AG09309 (cell line): Measurements from ENCODE around the gene FHOD3.

Source experiments
- DNase-seq: peaks from one replicate; pipeline ENCODE4 v3.0.0-alpha.2; 2010; ENCODE audit warnings: low read depth
- H3K4me3 ChIP-seq: 2 replicates; pipeline ENCODE4 v1.5.1; 2011; ENCODE audit warnings: mild to moderate bottlenecking, low read depth, low read length, moderate library complexity; ENCODE audit not compliant: control insufficient read depth
- TF ChIP-seq, protein P1 (sequence below): IDR thresholded peaks from 2 replicates; pipeline ENCODE4 v1.5.1; 2011; ENCODE audit warnings: mild to moderate bottlenecking, low read depth, low read length, inconsistent platforms; ENCODE audit not compliant: insufficient read depth, control insufficient read depth; ENCODE audit errors: missing control alignments

The FHOD3 gene

DNA sequence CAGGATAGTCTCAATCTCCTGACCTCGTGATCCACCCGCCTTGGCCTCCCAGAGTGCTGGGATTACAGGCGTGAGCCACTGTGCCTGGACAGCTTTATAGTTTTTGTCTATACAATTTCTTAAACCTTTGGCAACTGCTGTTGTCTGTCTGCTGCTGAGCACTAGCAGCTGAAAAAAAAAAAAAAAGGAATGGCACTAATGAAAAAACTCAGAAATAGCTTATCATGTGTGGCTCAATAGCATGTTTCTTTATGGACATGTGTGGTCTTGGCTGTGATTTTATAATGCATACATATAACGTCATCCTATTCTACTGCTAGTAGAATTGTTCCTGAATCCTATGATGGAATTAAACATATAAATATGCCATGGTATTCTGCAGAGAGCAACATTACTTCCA, 300.1 kb downstream of the FHOD3 start:
- TF ChIP-seq, protein P1, sequence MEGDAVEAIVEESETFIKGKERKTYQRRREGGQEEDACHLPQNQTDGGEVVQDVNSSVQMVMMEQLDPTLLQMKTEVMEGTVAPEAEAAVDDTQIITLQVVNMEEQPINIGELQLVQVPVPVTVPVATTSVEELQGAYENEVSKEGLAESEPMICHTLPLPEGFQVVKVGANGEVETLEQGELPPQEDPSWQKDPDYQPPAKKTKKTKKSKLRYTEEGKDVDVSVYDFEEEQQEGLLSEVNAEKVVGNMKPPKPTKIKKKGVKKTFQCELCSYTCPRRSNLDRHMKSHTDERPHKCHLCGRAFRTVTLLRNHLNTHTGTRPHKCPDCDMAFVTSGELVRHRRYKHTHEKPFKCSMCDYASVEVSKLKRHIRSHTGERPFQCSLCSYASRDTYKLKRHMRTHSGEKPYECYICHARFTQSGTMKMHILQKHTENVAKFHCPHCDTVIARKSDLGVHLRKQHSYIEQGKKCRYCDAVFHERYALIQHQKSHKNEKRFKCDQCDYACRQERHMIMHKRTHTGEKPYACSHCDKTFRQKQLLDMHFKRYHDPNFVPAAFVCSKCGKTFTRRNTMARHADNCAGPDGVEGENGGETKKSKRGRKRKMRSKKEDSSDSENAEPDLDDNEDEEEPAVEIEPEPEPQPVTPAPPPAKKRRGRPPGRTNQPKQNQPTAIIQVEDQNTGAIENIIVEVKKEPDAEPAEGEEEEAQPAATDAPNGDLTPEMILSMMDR = no peak
- no peak overlapping the region for H3K4me3 ChIP-seq
- DNase-seq = no peak

DNA sequence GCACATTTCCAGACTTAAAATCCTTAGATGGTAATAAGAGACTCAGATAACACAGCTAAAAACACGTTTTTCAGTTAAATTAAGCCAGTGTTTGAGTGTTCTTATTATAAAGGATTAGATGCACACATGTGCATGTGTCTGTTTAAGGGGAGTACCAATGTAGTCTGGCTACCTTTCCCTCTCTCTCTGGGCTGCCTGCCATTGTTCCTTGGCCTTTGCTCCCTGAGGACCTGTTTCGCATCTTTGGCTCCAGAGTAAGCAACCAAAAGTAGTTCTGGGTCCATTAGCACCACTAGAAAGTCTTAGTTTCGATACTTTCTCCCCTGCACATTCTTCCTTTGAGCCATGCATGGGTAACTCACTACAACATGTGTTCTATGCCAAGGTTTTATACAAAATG, 303.0 kb downstream of the FHOD3 start:
- TF ChIP-seq, protein P1 = no peak

DNA sequence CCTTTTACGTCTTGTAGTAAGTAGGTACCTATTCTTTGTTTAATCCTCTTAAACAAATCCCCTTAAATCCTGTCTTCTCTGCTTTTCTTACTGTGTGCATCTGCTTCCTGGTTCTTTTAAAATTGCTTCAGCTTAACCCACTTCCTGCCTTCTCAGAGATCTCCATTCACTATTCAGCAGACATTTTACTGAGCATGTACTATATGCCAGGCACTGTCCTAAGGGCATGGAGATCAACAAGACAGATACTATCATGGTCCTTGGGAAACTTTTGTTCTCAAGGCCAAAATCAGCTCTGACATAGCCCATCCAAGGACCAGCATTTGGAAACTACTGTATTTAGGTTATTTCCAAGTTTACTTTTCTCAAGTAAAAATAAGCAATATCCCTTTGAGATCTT, 303.8 kb downstream of the FHOD3 start:
- TF ChIP-seq, protein P1 = no peak
- DNase-seq = no peak
- H3K4me3 ChIP-seq = no peak overlapping the region

More for the DNA sequence above, 303.0 kb downstream of the FHOD3 start:
- no peak for DNase-seq
- no peak overlapping the region for H3K4me3 ChIP-seq

DNA sequence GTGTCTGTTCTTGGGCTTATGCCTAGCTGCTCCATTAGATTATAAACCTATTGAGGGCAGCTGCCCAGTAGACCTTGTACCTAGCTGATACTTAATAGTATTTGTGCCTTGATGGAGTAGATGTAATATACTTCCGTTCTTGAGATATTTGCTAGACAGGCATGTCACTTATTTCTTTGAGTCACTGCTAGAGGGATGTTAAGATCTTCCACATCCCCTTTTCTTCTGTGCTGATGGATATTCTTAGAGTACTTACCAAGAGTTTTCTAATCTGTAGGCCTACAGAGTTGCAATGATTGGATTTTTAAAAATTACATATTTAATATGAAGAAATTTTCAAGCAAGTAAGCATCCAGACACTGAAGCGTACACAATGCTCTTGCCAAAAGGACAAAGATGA, 304.6 kb downstream of the FHOD3 start:
- TF ChIP-seq, protein P1 = no peak
- no peak overlapping the region for H3K4me3 ChIP-seq
- DNase-seq = no peak

DNA sequence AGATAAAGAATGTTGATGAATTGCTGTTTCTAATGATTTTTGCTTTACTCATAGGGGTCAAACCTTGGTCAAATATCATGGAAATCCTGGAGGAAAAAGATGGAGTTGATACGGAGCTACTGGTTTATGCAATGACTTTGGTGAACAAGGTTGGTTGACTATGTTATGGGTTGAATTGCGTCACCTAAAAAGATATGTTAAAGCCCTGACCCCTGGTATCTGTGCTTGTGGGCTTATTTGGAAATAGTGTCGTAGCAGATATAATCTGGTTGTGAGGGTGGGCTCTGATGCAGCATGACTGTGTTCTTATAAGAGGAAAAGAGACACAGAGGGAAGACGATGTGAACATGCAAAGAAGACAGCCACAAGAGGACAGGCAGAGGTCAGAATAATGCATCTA, 305.1 kb downstream of the FHOD3 start:
- no peak overlapping the region for H3K4me3 ChIP-seq
- DNase-seq = no peak
- TF ChIP-seq, protein P1 = no peak

DNA sequence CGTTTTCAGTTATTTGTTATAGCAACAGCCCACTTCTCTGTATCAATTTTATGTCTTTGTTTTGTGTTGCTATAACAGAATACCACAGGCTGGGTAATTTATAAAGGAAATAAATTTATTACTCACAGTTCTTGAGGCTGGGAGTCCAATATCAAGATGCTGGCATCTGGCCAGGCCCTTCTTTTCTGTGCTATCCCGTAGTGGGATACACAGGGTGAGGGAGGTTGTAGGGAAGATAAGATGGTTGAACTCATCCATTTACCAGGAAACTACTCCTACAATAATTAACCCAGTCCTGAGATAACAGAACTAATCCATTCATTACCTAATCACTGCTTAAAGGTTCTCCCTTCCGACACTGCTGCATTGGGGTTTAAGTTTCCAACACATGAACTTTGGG, 310.6 kb downstream of the FHOD3 start:
- no peak for DNase-seq
- TF ChIP-seq, protein P1 = no peak
- no peak overlapping the region for H3K4me3 ChIP-seq

DNA sequence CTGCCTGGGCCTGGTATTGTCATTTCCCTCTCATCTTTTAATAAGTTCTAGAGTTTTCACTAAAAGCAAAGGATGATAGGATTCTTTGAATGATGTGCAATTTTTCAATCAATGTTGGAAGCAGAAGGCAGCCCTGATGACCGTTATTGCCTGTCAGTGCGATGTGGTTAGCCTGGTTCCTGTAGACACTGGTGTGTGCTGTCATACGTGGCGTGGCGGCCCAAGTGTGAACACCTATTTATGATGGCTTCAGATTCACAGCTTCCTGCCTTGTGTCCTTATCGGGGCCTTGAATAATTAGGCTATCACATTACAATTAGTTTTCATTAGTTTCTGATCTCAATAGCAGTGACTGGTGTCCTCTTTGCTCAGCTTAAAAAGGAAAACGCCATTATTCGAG, 312.7 kb downstream of the FHOD3 start:
- TF ChIP-seq, protein P1 = no peak
- H3K4me3 ChIP-seq = no peak overlapping the region
- no peak for DNase-seq
